ENCODE results near the gene PSMD11.

DNA sequence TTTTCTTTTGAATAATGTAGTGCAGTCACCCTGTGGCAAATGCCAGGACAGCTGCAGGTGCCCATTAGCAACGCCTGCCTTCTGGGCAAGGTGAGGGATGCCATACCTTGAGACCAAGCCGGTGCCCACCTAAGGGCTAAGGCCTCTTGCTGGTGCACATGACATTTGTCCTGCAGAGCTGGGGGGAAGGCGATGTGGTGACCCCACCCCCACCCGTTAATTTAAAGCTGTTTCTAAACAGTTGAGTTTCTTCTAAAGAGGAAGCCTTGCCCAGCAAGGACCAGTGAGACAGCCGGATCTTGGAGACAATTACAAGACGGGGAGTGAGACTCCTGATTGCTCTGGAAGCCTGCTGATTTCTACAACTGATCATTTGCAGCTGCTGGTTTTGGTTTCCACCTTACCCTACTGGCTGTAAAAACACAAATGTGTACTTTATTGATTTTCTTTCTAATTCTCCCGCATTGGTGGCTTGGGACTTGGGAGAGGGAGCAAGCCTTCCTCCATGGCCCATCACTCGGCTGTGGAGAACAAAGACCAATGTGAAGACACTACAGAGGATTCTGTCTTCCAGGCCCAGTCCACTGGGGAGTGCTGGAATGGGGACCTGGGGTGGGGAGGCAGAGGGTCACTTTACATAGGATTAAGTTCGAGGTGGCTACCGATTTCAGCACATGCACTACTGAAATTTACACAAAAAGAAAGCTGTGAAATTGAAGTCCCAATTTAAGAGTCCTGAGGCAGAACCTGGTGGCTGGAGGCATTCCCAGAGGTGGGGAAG is 45.2 kb downstream of the PSMD11 start:
- TF ChIP-seq, protein P1, sequence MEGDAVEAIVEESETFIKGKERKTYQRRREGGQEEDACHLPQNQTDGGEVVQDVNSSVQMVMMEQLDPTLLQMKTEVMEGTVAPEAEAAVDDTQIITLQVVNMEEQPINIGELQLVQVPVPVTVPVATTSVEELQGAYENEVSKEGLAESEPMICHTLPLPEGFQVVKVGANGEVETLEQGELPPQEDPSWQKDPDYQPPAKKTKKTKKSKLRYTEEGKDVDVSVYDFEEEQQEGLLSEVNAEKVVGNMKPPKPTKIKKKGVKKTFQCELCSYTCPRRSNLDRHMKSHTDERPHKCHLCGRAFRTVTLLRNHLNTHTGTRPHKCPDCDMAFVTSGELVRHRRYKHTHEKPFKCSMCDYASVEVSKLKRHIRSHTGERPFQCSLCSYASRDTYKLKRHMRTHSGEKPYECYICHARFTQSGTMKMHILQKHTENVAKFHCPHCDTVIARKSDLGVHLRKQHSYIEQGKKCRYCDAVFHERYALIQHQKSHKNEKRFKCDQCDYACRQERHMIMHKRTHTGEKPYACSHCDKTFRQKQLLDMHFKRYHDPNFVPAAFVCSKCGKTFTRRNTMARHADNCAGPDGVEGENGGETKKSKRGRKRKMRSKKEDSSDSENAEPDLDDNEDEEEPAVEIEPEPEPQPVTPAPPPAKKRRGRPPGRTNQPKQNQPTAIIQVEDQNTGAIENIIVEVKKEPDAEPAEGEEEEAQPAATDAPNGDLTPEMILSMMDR (IDR thresholded peaks at IDR 0.05), result no peak
- TF ChIP-seq POLR2A (IDR thresholded peaks at IDR 0.05), result no peak

Measured in lower leg skin (tissue), 3 donors.